SJSA1 (cell line): Measurements from ENCODE around the gene MBD4. TPM values are rescaled to one million over a fixed set of nuclear protein-coding genes. Genes with fewer than 3 reads are reported as not detected.
"Not testable (repeated sequence)": the region's sequence is repeated elsewhere in the genome, so short reads cannot be mapped to it uniquely, and the experiment has no call there.

Experiments
- DNase-seq, 2 experiments: peaks; one replicate each; pipeline ENCODE4 v3.0.0-alpha.2; 2015 to 2020; ENCODE audit warnings: low spot score in 2 of 2, low read depth in 1 of 2
- H3K27ac ChIP-seq: fragments of 250-450 bp; sonication (Bioruptor Pico); 2 replicates; pipeline ENCODE4 v1.5.1; 2020; ENCODE audit warnings: mild to moderate bottlenecking, moderate library complexity
- H3K27me3 ChIP-seq: fragments of 250-450 bp; sonication (Bioruptor Pico); replicated peaks from 2 replicates; pipeline ENCODE4 v1.5.1; 2020; ENCODE audit warnings: mild to moderate bottlenecking, moderate library complexity
- H3K36me3 ChIP-seq: fragments of 250-450 bp; sonication (Bioruptor Pico); 2 replicates; pipeline ENCODE4 v1.5.1; 2020; ENCODE audit warnings: mild to moderate bottlenecking
- H3K4me1 ChIP-seq: fragments of 250-450 bp; sonication (Bioruptor Pico); replicated peaks from 2 replicates; pipeline ENCODE4 v1.6.1; 2021; ENCODE audit warnings: mild to moderate bottlenecking
- H3K4me3 ChIP-seq: fragments of 250-450 bp; sonication (Bioruptor Pico); 2 replicates; pipeline ENCODE4 v1.5.1; 2020; ENCODE audit warnings: mild to moderate bottlenecking
- H3K9me3 ChIP-seq: fragments of 250-450 bp; sonication (Bioruptor Pico); replicated peaks from 2 replicates; pipeline ENCODE4 v1.5.1; 2020; ENCODE audit warnings: mild to moderate bottlenecking
- total RNA-seq: library from RNA; depleted of rRNA; stranded (reverse); fragments of >200 nt; shearing (Covaris generic); gene quantifications from 2 replicates; pipeline ENCODE4 v1.2.3, GENCODE V29; 2014; rRNA removed

The MBD4 gene
- total RNA-seq, 1 experiment from 2014 or later, result 23.6 TPM

- H3K9me3 ChIP-seq, result no peaks in the 10 kb centered on the region
- H3K4me1 ChIP-seq, result peaks cover 25% of the 10 kb centered on the region
- no peaks in the 10 kb centered on the region for H3K27me3 ChIP-seq
- no peak overlapping the region for H3K4me3 ChIP-seq
- no peak overlapping the region for H3K27ac ChIP-seq
- no peak for DNase-seq
- peaks cover 31% of the 10 kb centered on the region for H3K36me3 ChIP-seq
Measured at GRCh38 chr3:129386984-129387383, 52.8 kb downstream of the MBD4 start.

GRCh38 chr3:129385507-129385906, 54.2 kb downstream of the MBD4 start:
- not testable (repeated sequence) for DNase-seq, H3K27ac ChIP-seq, H3K9me3 ChIP-seq, H3K27me3 ChIP-seq, H3K4me3 ChIP-seq
- Histone ChIP-seq H3K4me1 (peaks cover 25% of the 10 kb centered on the region), H3K36me3 (peaks cover 23% of the 10 kb centered on the region)

- Histone ChIP-seq H3K27ac (no peak overlapping the region), H3K27me3 (no peaks in the 10 kb centered on the region), H3K9me3 (no peaks in the 10 kb centered on the region), H3K36me3 (peaks cover 22% of the 10 kb centered on the region), H3K4me1 (peaks cover 24% of the 10 kb centered on the region), H3K4me3 (no peak overlapping the region)
- no peak for DNase-seq
Measured at GRCh38 chr3:129384594-129385323, 55.0 kb downstream of the MBD4 start.

- not testable (repeated sequence) for H3K27me3 ChIP-seq, H3K4me3 ChIP-seq, H3K9me3 ChIP-seq, H3K27ac ChIP-seq, DNase-seq
- H3K36me3 ChIP-seq, result peaks cover 16% of the 10 kb centered on the region
- H3K4me1 ChIP-seq, result peaks cover 17% of the 10 kb centered on the region
Measured at GRCh38 chr3:129384103-129384502, 55.6 kb downstream of the MBD4 start.

GRCh38 chr3:129383292-129383860, 56.4 kb downstream of the MBD4 start:
- Histone ChIP-seq H3K9me3 (no peaks in the 10 kb centered on the region), H3K36me3 (peaks cover 14% of the 10 kb centered on the region), H3K4me1 (peaks cover 13% of the 10 kb centered on the region), H3K27me3 (no peaks in the 10 kb centered on the region), H3K27ac (no peak overlapping the region), H3K4me3 (no peak overlapping the region)
- DNase-seq, result peak; percentile 45 to 77

- DNase-seq, result no peak
- Histone ChIP-seq H3K9me3 (no peaks in the 10 kb centered on the region), H3K36me3 (peaks cover 8% of the 10 kb centered on the region), H3K27me3 (no peaks in the 10 kb centered on the region), H3K4me3 (no peak overlapping the region), H3K4me1 (peaks cover 3% of the 10 kb centered on the region), H3K27ac (no peak overlapping the region)
Measured at GRCh38 chr3:129382366-129382765, 57.4 kb downstream of the MBD4 start.

Other genes starting within 250 kb of the MBD4 start
- 191 and 235 TPM in 2 replicates for gene COPG1, start 190.3 kb downstream of the MBD4 start, total RNA-seq
- 22.2 and 25.6 TPM in 2 replicates for gene HMCES, start 161.1 kb downstream of the MBD4 start, total RNA-seq
- 0.03 TPM in 1 of 2 replicates, not detected in the other for gene EFCAB12, start 11.3 kb downstream of the MBD4 start, total RNA-seq
- gene IFT122, start 276 bp upstream of the MBD4 start, total RNA-seq, result 13.3 and 14.4 TPM in 2 replicates
- not detected in 2 replicates for gene RHO, start 88.7 kb upstream of the MBD4 start, total RNA-seq
- gene H1-8, start 103.2 kb upstream of the MBD4 start, total RNA-seq, result not detected in 2 replicates
- gene PLXND1, start 166.7 kb upstream of the MBD4 start, total RNA-seq, result 80.1 and 91.6 TPM in 2 replicates